Spleen (tissue), 7 donors: ENCODE measurements around the gene ZEB1.

Experiments
- POLR2A ChIP-seq, 3 donors: fragments of 450-650 bp; IDR thresholded peaks; one replicate each; pipeline ENCODE4 v1.5.1; 2017; ENCODE audit warnings: antibody characterized with exemption in 3 of 3, mild to moderate bottlenecking in 1 of 3
- TF ChIP-seq, protein P1 (sequence below), 11 experiments: fragments of 200-600 bp in 7 of 11; fragments of 450-650 bp in 4 of 11; sonication (generic) in 4 of 11; IDR thresholded peaks in 8 of 11; conservative IDR thresholded peaks in 3 of 11; 1 replicate in 7 of 11; 2 replicates in 4 of 11; pipeline versions ENCODE4 v1.4.0 to v1.8.0; 2016 to 2021; ENCODE audit warnings: antibody characterized with exemption in 11 of 11, inconsistent platforms in 4 of 11, mild to moderate bottlenecking in 1 of 11
- donor health status: DM: no; HTN: no; CAD: no; lungs with moderate emphysema.
- donor health status: DM: no; HTN: no; CAD: no.
- donor health status: DM: no; HTN: no; CAD: no.

DNA sequence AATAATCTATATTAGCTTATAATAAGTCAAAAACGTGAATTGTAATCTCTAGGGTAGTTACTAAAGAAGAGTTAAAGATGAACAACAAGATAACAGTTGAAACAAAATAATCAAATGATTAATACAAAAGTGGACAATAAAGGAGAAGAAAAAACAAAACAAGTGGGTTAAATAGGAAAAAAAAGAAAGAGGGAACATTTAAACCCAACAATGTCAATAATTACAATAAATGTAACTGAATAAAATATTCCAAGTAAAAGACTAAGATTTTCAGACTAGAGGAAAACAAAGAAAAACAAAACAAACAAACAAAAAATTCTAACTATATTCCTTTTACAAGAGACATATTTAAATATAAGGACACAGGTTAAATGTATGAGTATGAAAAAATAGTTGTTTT is 38.0 kb upstream of the ZEB1 start:
- TF ChIP-seq, protein P1, sequence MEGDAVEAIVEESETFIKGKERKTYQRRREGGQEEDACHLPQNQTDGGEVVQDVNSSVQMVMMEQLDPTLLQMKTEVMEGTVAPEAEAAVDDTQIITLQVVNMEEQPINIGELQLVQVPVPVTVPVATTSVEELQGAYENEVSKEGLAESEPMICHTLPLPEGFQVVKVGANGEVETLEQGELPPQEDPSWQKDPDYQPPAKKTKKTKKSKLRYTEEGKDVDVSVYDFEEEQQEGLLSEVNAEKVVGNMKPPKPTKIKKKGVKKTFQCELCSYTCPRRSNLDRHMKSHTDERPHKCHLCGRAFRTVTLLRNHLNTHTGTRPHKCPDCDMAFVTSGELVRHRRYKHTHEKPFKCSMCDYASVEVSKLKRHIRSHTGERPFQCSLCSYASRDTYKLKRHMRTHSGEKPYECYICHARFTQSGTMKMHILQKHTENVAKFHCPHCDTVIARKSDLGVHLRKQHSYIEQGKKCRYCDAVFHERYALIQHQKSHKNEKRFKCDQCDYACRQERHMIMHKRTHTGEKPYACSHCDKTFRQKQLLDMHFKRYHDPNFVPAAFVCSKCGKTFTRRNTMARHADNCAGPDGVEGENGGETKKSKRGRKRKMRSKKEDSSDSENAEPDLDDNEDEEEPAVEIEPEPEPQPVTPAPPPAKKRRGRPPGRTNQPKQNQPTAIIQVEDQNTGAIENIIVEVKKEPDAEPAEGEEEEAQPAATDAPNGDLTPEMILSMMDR (IDR thresholded peaks at IDR 0.05 in 8 of 11, conservative IDR thresholded peaks at IDR 0.05 in 3 of 11) = no peak
- no peak for TF ChIP-seq POLR2A (IDR thresholded peaks at IDR 0.05)
